Heart right ventricle (tissue), 16 donors: Measurements from ENCODE around the gene CKMT2. TPM values are rescaled to one million over a fixed set of nuclear protein-coding genes. Genes with fewer than 3 reads are reported as not detected.

Experiments used
- ATAC-seq, 8 donors: fragments of 200-7000 bp; cut with Tn5 transposase; one replicate each; pipeline ENCODE4 v1.9.1; 2020; ENCODE audit warnings: mild to moderate bottlenecking in 8 of 8, moderate library complexity in 8 of 8, moderate number of reproducible peaks in 1 of 8
- DNase-seq, 2 donors: peaks; one replicate each; pipeline ENCODE4 v3.0.0-alpha.2; 2020
- H3K27ac ChIP-seq, 10 donors: fragments of 200-600 bp; sonication (generic) in 2 of 10; one replicate each; pipeline versions ENCODE4 v1.5.0 to v1.8.0; 2020 to 2022; ENCODE audit warnings: mild to moderate bottlenecking in 3 of 10
- H3K27me3 ChIP-seq, 7 donors: fragments of 200-600 bp; one replicate each; pipeline ENCODE4 v1.8.0; 2021 to 2022; ENCODE audit warnings: mild to moderate bottlenecking in 2 of 7
- H3K36me3 ChIP-seq, 9 donors: fragments of 200-600 bp; sonication (generic) in 1 of 9; one replicate each; pipeline versions ENCODE4 v1.5.0 to v1.8.0; 2020 to 2022; ENCODE audit warnings: mild to moderate bottlenecking in 2 of 9
- H3K4me1 ChIP-seq, 9 donors: fragments of 200-600 bp; sonication (generic) in 1 of 9; one replicate each; pipeline versions ENCODE4 v1.5.0 to v1.8.0; 2020 to 2022; ENCODE audit warnings: mild to moderate bottlenecking in 4 of 9
- H3K4me3 ChIP-seq, 10 donors: fragments of 200-600 bp; sonication (generic) in 2 of 10; one replicate each; pipeline versions ENCODE4 v1.5.0 to v1.8.0; 2020 to 2022; ENCODE audit warnings: mild to moderate bottlenecking in 7 of 10, moderate library complexity in 2 of 10
- H3K9me3 ChIP-seq, 11 donors: fragments of 200-600 bp in 10 of 11; sonication (generic) in 2 of 11; one replicate each; pipeline versions ENCODE4 v1.5.0 to v1.8.0; 2013 to 2022; ENCODE audit warnings: mild to moderate bottlenecking in 2 of 11, control low read depth in 1 of 11, moderate library complexity in 1 of 11
- CTCF ChIP-seq, 9 donors: fragments of 200-600 bp; sonication (generic) in 2 of 9; IDR thresholded peaks; one replicate each; pipeline versions ENCODE4 v1.5.0 to v1.8.0; 2021 to 2022; ENCODE audit warnings: antibody characterized with exemption in 9 of 9, mild to moderate bottlenecking in 5 of 9, moderate library complexity in 1 of 9
- WGBS, 2 donors: extraction: QIAGEN DNeasy Blood & Tissue Kit; methylation state at CpG; one replicate each; pipeline ENCODE4 v1.1.7; 2013; ENCODE audit warnings: inconsistent platforms in 1 of 2; 5-methylcytosine and 5-hydroxymethylcytosine counted together
- intact Hi-C, 10 donors: fragments of 100-400 bp; cut with DNase I; formaldehyde crosslinking; loops; one replicate each; pipeline versions ENCODE4 v1.11.1 to v1.14.2; 2022
- polyA plus RNA-seq, 2 donors: library from polyadenylated mRNA; stranded (reverse); fragments of 200-250 nt; gene quantifications; one replicate each; pipeline ENCODE4 v1.2.3, GENCODE V29; 2013
- total RNA-seq, 10 donors: library from RNA; stranded (reverse); fragmentation: NEBNext Ultra II Directional in 3 of 10; extraction: Animal tissue kit (Norgen Biotek cat#: 25700) in 3 of 10; gene quantifications; one replicate each; pipeline versions ENCODE4 v1.2.1 to v1.2.4, GENCODE V29; 2021 to 2023
- donor health status: Arrhythmogenic right ventricular cardiomyopathy.
- donor health status: ischemic (EF 13 %, LVEDD 7.1; RV severe dilation, severe dysfunction).
- donor health status: healthy with polysubstance abuse.
- donor health status: DM: no; HTN: yes; CAD: no.
- donor health status: DM: no; HTN: no; CAD: no.
- donor health status: ischemic (EF 25% LVEDD 6.9; RV normal size, moderate dysfunction).
- donor health status: ischemic (EF 25% LVEDD 5.7; RV mildly dilated, moderate dysfunction).
- donor health status: healthy.
- donor health status: DM: yes; HTN: yes; CAD: no.
- donor health status: Ischemic cardiomyopathy.
- donor health status: ischemic (EF 35%, LVEDD 5.7; RV mildly dilated, moderate dysfunction).
- donor health status: nonischemic (EF 11% LVEDD 7.7; RV severe dilation, severe dysfunction).
- donor health status: DM: yes; HTN: yes; CAD: no.
- donor health status: PGD.
- donor health status: ischemic (EF 29% LVEDD 5.4; RV normal size, mild dysfunction).
- donor health status: nonischemic (EF 23%, LVEDD 6.1; RV moderate dilation, normal function).

Gene CKMT2
- total and polyA plus RNA-seq, 12 donors, result 1,088 to 2,236 (median 1,671) TPM

GRCh38 chr5:81313278-81313677 lies 80.2 kb downstream of the CKMT2 start:
- ATAC-seq, result no peak
- DNase-seq, result no peak
- intact Hi-C loops, result no loop called here
- Histone ChIP-seq H3K9me3 (no peaks in the 10 kb centered on the region), H3K27me3 (no peaks in the 10 kb centered on the region), H3K36me3 (peaks cover 0 to 68% (median 23%) of the 10 kb centered on the region in 9 donors), H3K4me3 (no peak overlapping the region), H3K27ac (no peak overlapping the region), H3K4me1 (no peaks in the 10 kb centered on the region)
- TF ChIP-seq CTCF (IDR thresholded peaks at IDR 0.05), result no peak

- Histone ChIP-seq H3K4me3 (no peak overlapping the region), H3K27ac (no peak overlapping the region), H3K27me3 (no peaks in the 10 kb centered on the region), H3K4me1 (no peaks in the 10 kb centered on the region), H3K9me3 (no peaks in the 10 kb centered on the region), H3K36me3 (peaks cover 0 to 64% (median 23%) of the 10 kb centered on the region in 9 donors)
- intact Hi-C loops, result no loop called here
- no peak for TF ChIP-seq CTCF (IDR thresholded peaks at IDR 0.05)
- no peak for ATAC-seq
- DNase-seq, result no peak
- 95 to 98% methylated on average over 3 of the region's 3 CpGs for WGBS, 2 donors
Observed at GRCh38 chr5:81313686-81314085, 80.6 kb downstream of the CKMT2 start.

- intact Hi-C loops, result no loop called here
- no peak for ATAC-seq
Observed at GRCh38 chr5:81314581-81314980, 81.5 kb downstream of the CKMT2 start.

GRCh38 chr5:81315336-81315735 lies 82.2 kb downstream of the CKMT2 start:
- Histone ChIP-seq H3K4me3 (no peak overlapping the region), H3K4me1 (no peaks in the 10 kb centered on the region), H3K36me3 (peaks cover 0 to 47% (median 18%) of the 10 kb centered on the region in 9 donors), H3K9me3 (no peaks in the 10 kb centered on the region), H3K27me3 (no peaks in the 10 kb centered on the region), H3K27ac (no peak overlapping the region)
- 73 to 89% methylated on average over 1 of the region's 1 CpG for WGBS, 2 donors
- TF ChIP-seq CTCF (IDR thresholded peaks at IDR 0.05), result no peak
- no peak for ATAC-seq
- intact Hi-C loops, result no loop called here
- DNase-seq, result no peak

More at GRCh38 chr5:81314581-81314980, 81.5 kb downstream of the CKMT2 start:
- Histone ChIP-seq H3K4me1 (no peaks in the 10 kb centered on the region), H3K27me3 (no peaks in the 10 kb centered on the region), H3K27ac (no peak overlapping the region), H3K9me3 (no peaks in the 10 kb centered on the region), H3K4me3 (no peak overlapping the region), H3K36me3 (peaks cover 0 to 55% (median 19%) of the 10 kb centered on the region in 9 donors)
- 95 to 99% methylated on average over 3 of the region's 3 CpGs for WGBS, 2 donors
- no peak for TF ChIP-seq CTCF (IDR thresholded peaks at IDR 0.05)
- DNase-seq, result no peak
